DMS153 treated with DMSO at 0.1 percent for 48 hours (cell line): ENCODE measurements around the gene FOXN1.

Experiments used
- DNase-seq: peaks from one replicate; lab custom pipeline; 2025; ENCODE audit not compliant: unreplicated experiment; lab: John Stamatoyannopoulos, UW

FOXN1 gene

DNA sequence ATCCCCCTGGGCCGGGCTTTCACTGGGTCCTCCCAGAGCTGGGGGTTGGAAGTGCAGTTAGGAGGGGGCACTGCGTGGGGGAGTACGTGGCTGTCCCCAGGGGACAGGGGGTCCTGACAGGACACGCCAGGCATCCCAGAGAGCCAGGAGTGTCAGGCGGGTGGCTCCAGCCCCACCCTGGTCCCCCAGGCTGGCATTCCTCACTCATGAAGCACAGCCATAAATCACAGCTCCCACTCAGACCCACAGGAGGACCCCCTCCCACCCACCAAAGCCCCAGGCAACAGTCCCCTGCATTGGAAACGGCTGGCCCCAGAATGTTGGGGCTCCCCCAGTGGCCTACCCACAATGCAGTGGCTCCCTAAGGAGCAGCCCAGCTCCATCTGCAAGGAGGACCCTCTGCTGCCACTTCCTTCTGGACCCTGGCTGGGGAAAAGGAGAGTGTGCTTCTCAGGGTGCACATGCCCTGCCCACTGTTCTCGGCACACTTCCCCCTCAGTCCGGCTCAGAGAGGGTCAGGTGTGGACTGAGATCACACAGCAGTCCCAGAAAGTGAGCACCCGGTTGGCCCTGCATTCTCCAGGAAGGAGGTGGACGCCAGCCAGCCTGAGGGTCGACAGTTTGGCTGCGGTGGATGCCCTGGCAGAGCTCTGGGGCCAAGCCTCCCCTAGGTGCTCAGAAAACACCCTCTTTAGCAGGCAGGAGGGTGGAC lies 7.3 kb upstream of the FOXN1 start:
- no peak for DNase-seq

DNA sequence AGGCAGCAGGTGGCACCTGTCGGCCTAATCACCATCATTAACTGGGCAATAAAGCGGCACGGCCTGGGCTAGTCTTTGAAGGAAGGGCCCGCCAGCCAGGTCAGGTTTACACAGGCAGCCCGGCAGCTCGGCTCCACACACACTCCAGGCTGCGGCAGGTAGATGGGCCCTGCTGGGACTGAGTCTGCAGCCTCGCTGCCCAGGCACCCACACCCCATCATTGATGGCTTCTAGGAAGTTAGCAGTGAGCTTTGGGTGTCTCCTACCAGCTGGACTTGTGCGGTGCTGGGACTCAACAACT lies 6.8 kb upstream of the FOXN1 start:
- no peak for DNase-seq

DNA sequence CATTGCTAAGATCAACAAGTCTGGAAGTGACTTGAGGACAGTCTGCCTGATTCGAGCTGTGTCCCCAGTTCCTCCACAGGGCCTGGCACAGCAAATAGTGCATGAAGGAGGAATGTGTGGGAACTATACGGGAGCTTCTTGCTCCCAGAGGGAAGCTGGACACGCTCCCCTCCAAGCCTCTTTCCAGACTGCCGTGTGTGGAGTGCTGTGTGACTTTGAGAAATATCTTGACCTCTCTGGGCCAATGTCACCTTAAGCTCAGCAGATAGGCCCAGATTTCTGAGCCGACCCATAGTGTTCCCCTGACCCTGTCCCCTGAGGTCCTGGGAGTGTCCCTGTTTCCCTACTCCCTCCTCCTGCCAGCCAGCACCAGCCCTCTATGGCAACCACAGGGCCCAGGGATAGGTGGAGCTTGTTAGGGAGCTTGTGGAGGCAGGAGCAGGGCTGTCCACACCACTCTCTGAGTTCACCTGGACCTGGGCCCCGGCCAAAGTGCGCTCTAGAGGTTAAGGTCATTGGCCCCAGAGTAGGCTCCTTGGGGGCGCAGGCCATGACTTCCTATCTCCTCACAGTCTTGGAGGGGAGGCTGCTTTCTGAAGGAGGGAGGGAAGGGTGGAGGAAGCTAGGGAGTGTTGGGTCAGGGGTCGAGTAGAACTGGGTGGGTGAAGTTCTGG lies 6.3 kb upstream of the FOXN1 start:
- DNase-seq = no peak

DNA sequence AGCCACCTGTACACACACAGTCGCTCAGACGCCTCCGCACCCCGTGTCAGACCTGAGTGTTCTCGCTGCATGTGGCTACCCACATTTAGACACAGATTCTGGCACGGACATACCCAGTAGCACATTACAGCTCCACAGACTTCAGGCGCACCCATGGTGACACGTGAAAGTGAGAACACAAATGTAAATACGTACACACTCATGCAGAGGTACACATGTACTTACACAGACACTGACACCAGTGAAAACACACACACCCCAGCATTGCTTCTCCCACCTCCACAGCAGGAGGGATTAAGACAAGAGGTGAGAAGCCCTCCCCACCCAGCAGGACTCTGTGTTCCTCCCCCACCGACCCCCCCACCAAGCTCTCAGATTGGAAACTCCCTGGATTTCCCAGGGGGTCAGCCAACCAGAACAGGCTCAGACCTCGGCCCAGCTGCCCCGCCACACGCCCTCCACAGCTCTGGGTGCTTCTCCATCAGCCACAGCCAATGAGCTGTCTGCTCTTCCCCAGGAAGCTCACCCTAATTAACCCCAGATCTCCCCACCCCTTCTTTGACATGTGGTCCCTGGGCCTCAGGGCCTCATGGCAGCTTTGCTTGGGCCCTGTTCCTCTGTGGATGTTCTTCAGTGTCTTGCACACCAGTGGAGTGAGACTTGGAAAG lies 5.3 kb upstream of the FOXN1 start:
- no peak for DNase-seq

DNA sequence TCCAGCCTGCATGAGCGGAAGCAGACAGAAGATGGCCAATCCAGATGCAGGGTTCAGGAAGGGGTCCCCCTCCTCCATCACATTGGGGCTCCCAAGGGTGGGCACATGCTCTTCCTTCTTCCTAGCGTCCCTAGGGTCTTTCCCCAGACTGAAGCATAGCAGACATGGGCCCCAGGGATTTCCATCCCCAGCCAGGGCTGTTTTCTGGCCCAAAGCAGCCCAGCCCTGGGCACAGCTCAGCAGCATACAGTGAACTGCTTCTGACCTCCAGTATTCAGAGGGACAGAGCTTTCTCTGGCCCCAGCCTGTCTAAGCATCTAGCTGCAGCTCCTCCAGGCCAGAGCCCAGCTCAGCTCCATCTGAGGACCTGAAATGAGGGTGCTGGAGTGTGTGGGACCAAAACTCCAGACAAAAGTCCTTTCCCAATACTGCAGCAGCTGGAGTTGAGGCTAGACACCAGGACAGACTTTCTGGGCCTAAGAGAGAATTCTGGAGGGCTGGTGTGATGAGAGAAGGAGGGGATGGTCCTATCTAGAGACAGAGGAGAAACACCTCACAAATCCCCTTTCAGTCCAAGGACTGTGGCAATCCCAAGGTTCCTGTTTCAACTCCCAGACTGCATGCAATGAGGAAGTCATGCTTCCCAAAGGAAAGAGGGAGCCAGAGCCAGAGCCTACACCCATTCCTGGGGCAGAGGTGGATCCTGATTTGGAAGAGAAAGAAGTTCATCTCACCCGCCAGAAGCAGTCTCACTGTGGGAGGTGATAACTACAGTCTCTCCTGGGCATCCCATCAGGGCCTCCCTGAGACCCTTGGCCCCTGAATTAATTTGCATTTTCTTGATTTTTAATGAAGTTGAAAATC lies 4.5 kb upstream of the FOXN1 start:
- no peak for DNase-seq

DNA sequence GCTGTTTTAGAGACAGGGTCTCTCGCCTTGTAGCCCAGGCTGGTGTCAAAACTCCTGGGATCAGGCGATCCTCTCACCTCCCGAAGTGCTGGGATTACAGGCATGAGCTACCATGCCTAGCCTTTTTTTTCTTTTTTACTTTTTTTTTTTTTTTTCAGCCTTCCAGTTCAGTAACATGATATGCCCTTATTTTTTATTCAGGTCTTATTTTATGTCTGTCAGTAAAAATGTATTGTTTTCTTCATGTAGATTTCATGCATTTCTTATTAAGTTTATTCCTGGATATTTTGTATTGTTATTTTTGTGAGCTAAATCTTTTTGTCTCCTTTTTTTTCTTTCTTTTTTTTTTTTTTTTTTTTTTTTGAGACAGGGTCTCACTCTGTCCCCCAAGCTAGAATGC lies 2.7 kb upstream of the FOXN1 start:
- DNase-seq = no peak

DNA sequence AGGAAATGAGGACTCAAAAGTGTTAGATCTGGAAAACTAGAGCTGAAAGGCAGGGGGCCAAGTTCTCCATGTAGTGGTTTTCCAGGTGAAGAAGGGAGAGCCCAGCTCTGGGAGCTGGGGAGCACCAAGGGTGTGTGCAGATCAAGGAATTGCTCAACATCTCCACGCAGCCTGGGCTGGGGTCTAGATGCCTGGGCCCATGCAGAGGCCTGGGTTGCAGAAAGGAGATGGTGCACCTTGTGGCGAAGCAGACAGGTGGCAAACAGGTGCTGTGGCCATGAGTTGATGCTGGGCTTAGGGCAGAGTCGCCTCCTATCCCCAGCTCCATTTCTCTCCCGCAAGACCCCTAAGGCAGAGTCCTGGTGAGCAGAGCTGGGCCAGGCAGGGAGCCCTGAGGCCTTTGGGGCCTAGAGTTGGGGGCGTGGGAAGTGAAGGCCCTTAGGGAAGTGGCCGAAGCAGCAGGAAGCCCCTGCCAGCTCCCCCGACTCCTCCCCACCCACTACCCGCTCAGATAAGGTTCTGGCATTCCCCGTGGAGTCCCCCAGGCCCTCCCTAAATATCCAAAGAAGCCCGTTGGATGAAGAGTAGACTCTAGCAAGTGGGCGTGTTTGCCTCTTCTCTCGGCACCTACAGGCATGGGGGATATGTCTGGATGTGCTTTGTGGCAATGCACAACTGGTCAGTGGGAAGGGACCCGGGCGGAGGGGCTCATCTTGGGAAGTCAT lies 777 bp downstream of the FOXN1 start:
- DNase-seq = no peak

DNA sequence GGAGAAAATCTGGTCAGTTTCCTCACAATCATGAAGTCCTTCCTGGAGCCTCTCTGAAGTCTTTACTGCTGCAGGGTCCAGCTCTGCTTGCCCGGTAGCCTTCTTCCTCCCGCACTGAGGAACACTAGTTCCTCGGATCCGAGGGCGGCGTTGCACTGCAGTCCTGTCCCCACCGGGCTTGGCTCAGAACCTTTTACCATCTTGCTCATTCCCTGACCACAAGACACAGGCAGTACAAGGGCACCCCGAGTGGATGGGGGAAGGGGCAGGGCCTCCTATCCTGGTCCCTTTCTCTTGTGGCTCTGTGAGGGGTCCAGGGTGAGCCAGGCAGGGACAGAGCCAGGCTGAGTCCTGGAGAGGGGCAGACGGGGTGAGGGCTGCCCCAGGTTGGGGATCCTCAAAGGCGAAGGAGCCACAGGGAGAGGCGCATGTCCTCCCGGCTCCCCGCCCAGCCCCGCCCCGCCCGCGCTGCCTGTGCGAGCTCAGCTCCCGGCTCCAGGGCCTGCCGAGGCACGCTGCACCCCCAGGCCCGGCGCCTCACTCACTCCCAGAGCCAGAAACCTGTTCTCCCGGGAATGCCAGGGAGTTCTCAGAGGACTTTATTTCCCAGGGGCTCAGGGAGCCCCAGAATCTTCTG lies 1.5 kb downstream of the FOXN1 start:
- no peak for DNase-seq

DNA sequence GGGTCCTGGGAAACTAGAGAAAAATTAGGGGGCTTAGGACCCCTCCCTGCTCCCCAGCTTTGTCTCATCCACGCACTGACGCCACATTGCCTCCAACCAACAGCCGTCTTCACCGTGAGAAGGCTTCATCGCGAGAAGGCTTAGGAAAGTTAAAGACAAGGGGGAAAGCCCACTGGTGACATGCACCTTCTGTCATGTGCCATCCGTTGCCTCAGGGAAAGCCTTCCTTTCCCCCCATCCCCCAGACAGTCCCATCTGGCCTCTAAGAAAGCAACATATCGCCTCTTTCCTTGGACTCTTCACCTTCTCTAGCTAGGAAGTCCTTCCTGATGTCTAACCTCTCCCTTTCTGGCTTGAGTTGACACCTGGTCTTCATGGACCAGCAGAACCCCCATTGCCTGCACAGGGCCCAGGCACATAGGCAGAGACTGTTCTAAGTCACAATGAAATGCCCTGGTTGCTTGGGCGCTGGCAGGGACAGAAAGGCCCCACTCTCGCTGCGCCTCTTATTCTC lies 2.1 kb downstream of the FOXN1 start:
- DNase-seq = no peak

DNA sequence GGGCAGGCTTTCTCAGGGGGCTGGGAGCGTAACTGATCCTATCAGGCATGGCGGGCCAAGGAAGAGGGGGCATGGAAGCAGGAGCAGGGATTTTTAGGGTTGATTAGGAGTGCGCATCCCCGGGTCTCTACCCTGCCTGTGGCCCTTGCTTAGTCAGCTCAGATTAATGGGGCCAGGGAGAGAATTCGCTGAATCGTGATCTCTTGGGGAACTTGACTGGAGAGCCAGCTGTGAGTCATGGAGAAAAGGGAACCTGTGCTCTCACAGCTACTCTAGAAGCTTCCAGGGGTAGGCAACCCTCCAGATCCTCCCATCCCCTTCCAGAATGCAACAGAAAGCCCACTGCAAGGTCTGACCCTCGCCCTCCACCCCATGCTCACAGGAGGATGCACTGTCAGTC lies 3.6 kb downstream of the FOXN1 start:
- DNase-seq = no peak

DNA sequence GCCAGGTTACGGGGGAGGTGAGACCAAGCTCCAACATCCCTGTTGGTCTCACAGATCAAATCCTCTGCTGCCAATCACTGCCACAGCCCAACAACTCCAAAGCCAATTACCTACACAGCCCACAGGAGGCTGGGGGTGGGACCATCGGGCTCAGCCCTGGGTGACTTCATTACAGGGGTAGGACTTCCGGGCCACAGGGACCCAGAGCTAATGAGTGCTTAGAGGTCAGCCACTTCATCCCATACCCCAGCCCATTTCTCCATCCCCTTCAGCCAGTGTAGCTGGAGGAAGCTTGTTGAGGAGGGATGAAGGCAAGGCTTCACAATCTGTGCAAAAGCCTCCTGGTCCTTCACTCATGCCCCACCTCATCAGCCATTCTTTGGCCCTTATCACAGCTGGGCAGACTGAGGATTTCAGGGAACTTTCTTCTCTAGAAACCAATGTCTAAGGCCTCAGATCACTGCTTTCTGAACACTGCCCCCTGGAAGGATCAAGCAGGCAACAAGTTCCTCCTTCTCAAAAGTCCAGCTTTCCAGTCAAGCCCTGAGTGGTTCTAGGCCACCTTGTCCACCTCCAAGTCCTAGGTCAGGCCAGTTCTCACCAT lies 5.8 kb downstream of the FOXN1 start:
- no peak for DNase-seq

DNA sequence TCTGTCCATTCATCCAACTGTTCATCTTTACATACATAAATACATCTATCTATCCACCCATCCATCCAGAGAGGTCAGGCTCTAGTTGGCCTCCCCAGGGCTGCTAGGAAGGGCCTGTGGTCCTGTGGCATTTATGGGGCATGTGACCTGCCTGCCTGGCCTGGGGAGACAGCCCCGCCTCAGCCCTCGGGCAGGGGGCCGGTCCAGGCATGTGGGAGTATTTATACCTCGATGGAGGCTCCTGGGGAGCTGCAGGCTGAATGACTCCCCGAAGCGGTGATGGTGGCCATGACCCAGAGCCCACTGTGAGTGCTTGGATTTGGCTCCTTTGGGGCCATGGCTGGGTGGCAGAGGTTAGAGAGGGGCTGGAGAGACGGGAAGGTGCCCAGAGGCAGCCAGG lies 7.3 kb downstream of the FOXN1 start:
- no peak for DNase-seq

DNA sequence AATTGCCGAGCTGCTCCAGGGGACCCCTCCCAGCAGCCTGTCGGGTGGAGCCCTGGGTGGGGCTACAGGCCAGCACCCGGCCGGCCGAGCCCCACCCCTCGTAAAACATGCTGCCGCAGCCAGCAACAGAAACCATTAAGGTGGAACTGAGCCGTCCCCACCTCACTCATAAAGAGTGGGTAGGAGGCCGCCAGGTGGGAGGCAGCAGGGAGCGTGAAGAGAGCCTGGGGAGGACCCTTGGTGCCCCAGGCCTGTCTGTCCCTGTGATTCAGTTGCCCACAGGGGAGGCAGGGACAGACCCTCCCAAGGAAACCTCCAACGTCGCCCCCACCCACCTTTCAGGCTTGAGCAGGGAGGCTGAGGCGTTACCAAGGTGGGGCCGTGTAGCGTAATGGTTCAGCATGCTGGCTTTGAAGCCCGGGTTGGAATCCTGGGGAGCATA lies 8.4 kb downstream of the FOXN1 start:
- no peak for DNase-seq

DNA sequence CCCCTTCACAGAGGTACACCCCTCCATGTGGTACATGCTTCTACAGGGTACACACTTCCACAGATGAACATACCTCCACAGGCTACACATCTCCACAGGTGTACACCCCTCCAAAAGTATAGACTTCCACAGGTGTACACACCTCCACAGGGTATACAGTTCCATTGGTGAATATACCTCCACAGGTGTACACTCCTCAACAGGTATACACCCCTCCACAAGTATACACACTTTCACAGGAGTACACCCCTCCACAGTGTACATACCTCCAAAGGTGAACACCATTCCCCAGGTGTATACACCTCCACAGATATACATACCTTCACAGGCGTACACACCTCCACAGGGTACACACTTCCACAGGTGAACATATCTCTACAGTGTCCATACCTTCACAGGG lies 9.4 kb downstream of the FOXN1 start:
- DNase-seq = no peak

DNA sequence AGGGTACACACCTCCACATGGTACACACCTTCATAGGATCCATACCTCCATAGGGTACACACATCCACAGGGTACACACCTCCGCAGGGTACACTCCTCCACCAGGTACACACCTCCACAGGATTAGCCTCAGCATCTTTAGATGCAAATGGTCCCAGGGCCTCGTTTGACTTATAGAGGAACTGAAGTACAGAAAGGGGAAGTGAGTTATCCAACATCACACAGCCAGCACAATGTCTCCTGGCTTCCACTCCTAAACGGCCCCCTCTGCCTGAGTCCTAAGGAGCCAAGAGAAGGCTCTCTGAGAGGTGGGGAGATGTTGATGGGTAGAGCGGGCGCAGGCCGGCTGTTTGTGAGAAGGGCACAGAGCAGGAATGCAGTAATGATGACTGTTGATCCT lies 12.0 kb downstream of the FOXN1 start:
- DNase-seq = no peak

DNA sequence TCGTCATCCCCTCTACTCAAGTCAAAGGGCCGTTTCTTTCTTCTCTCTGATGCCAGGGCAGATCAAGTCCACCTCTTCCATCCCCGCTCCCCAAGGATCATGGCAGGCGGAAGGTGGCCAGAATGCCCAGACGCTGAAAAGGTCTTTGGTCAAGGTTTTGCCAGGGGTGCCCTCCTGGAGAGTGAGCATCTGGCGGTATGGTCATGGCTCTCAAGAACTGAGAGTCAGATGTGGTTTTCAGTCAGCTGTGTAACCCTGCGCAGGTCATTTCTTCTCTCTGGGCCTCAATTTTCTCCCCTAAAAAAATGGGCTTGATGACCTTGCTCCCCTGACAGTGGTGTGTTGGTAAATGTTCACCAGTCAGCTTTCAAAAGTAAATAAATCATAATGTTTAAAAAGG lies 12.4 kb downstream of the FOXN1 start:
- no peak for DNase-seq

DNA sequence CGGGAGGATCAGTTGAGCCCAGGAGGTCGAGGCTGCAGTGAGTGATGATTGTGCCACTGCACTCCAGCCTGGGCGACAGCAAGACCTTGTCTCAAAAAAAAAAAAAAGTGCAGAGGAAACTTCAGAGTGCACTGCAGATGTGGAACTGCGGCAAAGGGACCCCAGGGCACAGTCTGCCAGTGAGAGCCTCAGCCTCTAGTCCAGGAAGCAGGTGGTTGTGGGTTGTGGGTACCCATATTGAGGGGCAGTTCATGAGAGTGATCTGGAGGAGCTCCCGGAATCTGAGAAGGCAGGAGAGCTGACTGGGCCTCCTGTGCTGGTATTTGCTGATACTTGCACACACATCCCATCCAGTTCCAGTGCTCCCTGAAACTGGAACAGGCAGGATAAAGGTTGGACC lies 13.1 kb downstream of the FOXN1 start:
- DNase-seq = no peak

DNA sequence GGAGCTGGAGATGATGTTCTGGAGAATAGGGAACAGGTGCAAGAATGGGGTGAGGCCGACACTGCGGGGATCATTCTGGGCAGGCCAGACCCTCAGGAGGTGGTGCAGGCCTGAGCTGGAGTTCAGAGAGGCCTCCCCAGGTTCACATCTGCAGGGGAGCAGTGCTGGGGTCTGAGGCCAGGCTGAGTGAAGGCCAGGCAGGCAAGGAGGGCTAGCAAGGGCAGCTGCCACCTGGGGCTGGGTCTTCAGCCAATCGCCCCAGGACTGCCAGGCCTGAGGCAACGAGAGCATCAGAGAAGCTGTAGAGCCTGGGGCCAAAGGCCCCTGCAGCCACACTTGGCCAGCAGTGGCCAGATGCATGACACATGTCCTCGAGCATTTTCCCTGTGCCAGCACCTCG lies 14.5 kb downstream of the FOXN1 start:
- DNase-seq = no peak

DNA sequence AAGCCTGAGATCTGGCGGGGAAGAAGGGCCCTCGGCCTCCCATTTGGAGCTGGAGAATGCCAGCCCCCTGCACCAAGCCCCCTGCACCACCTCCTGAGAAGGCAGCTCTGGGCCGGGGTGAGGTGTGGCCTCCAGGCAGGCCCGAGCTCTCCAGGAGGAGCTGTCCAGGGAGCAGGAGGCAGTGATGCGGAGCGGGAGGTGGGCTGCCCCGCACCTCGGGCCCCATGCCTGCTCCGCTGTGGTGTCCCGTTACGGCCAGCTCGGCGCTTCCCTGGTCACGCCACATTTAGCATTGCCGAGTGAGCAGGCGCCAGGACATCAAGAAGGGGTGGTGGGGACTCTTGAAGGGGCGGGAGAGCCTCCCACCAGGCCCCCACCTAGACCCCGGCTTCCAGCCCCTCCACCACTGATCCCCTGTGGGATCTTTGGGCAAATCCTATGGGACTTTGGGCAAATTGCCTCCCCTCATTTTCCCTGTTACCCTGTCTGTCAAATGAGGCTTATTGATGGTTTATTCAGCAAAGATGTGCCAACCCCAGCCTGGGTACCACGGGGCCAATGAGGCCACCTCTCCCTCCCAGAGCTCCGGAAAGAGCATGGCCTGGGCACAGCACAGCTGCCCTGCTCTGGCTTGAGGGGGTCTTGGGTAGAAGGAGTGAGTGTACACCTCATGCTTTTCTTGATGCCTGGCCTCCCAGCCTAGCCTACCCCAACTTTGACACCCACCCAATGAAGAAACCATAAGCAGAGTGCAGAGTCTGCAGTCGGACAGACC lies 15.3 kb downstream of the FOXN1 start:
- no peak for DNase-seq
